Osteocyte (in vitro differentiated cells): Measurements from ENCODE around the gene TEX19. TPM values are rescaled to one million over a fixed set of nuclear protein-coding genes. Genes with fewer than 3 reads are reported as not detected.

ENCODE experiments used
- DNase-seq: peaks from one replicate; pipeline ENCODE4 v3.0.0; 2021; ENCODE audit warnings: mixed read lengths; ENCODE audit not compliant: unreplicated experiment; ENCODE audit errors: extremely low spot score
- H3K27ac Mint-ChIP-seq: one replicate; pipeline ENCODE4 v1.8.0; 2021; ENCODE audit warnings: mild to moderate bottlenecking, mixed read lengths; ENCODE audit not compliant: unreplicated experiment
- H3K27me3 Mint-ChIP-seq: one replicate; pipeline ENCODE4 v1.8.0; 2021; ENCODE audit warnings: mixed read lengths; ENCODE audit not compliant: unreplicated experiment
- H3K36me3 Mint-ChIP-seq: one replicate; pipeline ENCODE4 v1.8.0; 2021; ENCODE audit warnings: mixed read lengths; ENCODE audit not compliant: unreplicated experiment
- H3K4me1 Mint-ChIP-seq: one replicate; pipeline ENCODE4 v1.8.0; 2021; ENCODE audit warnings: mixed read lengths; ENCODE audit not compliant: unreplicated experiment
- H3K4me3 Mint-ChIP-seq: one replicate; pipeline ENCODE4 v1.8.0; 2021; ENCODE audit warnings: mild to moderate bottlenecking, moderate library complexity, mixed read lengths; ENCODE audit not compliant: unreplicated experiment
- H3K9me3 Mint-ChIP-seq: one replicate; pipeline ENCODE4 v1.8.0; 2021; ENCODE audit warnings: mixed read lengths; ENCODE audit not compliant: unreplicated experiment
- CTCF ChIP-seq: fragments of 200-600 bp; sonication (generic); IDR thresholded peaks from 2 replicates; pipeline ENCODE4 v1.5.0; 2021; ENCODE audit warnings: antibody characterized with exemption, mild to moderate bottlenecking, moderate library complexity
- total RNA-seq: library from RNA; stranded (reverse); gene quantifications from 2 replicates; pipeline ENCODE4 v1.2.1, GENCODE V29; 2021

TEX19 gene
- total RNA-seq, 1 donor from 2014 or later = not detected

DNA sequence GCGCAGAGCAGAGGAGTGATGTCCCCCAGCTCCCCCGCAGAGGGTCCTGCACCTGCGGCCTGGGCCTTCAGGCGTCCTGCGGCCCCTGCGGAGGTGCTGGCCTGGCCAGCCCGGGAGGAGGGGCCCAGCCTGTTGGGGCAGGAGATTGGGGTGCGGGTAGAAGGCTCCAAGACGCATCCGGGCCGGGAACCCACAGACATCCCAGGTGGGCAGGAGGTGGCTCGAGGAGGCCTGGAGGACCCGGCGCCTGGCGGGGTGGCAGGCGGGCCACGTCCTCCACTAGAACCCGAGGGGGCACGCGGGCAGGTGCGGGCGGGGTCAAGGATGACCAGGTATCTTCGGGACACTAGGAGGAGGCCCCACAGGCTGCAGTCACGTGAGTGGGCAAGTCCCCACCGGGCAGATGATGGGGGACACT, 24.8 kb upstream of the TEX19 start:
- H3K27me3 Mint-ChIP-seq = no peaks in the 10 kb centered on the region
- peak overlapping the region; percentile 88 for H3K27ac Mint-ChIP-seq
- no peaks in the 10 kb centered on the region for H3K9me3 Mint-ChIP-seq
- peaks cover 54% of the 10 kb centered on the region for H3K4me1 Mint-ChIP-seq
- H3K4me3 Mint-ChIP-seq = no peak overlapping the region
- H3K36me3 Mint-ChIP-seq = no peaks in the 10 kb centered on the region
- no peak for DNase-seq
- TF ChIP-seq CTCF = no peak

DNA sequence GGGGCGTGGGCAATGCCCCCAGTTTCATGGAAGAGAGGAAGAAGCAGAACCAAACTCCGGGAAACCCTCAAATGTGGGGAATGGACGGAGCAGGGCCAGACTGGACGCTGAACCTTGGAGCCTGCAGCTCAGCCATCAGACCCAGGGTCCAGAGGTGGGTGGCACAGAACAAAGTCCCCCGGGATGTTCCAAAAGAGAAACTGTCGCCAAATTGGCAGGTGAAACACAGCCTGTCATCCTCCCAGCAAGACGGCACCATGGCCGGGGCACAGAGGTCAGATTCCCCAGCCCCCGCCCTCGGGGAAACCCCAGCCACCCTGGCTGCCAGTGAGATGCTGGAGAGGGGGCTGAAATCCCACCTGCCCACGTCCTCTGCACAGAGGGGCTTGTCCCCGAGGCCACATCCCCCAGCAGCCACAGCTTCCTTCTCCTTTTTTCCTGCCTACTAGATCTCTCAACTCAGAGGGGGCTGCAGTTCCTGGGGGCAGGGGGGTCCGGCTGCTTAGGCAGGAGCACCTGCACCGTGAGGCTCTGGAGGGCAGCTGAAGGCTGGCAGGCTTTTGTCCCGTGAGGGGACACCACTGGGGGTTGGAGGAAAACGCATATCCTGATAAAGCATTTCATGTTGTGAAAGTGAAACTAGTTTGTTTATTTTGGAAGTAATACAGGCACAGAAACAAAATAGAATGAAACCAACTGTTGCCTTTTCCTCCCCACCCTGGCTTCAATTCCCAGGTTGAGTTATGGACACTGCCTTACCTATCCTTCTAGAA, 24.2 kb upstream of the TEX19 start:
- H3K36me3 Mint-ChIP-seq = no peaks in the 10 kb centered on the region
- peak overlapping the region; percentile 73 for H3K4me3 Mint-ChIP-seq
- H3K27me3 Mint-ChIP-seq = no peaks in the 10 kb centered on the region
- no peak for TF ChIP-seq CTCF
- no peak for DNase-seq
- peak overlapping the region; percentile 88 for H3K27ac Mint-ChIP-seq
- peaks cover 57% of the 10 kb centered on the region for H3K4me1 Mint-ChIP-seq
- no peaks in the 10 kb centered on the region for H3K9me3 Mint-ChIP-seq

DNA sequence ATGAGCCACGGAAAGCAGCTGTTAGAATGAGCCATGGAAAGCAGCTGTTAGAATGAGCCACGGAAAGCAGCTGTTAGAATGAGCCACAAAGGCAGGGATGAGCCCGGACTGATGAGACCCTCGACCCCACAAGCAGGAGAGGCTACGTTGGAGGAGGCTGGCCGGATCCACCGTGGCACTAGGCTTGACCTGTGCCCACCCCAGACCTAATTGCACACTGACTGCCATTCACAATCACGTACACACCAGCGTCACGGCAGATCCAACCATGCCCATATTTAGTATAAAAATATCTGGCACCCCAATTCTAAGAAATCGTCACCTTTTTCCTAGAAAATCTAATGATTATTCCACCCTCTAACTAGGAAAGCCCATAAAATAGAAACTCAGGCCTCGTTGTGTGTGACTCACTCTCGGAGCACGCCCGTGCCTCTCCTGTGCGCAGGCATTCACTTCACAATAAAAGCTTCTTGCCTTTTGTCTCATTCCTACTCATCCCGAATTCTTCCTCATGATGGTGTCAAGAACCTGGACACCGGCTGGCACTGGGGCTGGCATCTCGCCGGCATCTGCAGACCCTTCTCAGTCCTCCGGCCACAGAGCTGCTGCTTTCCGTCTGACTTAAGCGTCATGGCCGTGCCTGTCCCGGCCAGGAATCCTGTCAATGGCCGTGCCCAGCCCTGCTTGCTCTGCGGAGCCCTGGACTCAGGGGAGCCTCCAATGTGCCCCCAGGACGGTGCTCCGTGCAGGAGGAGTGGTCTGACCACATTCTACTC, 20.0 kb upstream of the TEX19 start:
- DNase-seq = no peak
- H3K27ac Mint-ChIP-seq = peak overlapping the region; percentile 40
- peaks cover 36% of the 10 kb centered on the region for H3K4me1 Mint-ChIP-seq
- no peak for TF ChIP-seq CTCF
- peaks cover 9% of the 10 kb centered on the region for H3K27me3 Mint-ChIP-seq
- peak overlapping the region; percentile 65 for H3K4me3 Mint-ChIP-seq
- H3K36me3 Mint-ChIP-seq = peaks cover 2% of the 10 kb centered on the region
- H3K9me3 Mint-ChIP-seq = no peaks in the 10 kb centered on the region

DNA sequence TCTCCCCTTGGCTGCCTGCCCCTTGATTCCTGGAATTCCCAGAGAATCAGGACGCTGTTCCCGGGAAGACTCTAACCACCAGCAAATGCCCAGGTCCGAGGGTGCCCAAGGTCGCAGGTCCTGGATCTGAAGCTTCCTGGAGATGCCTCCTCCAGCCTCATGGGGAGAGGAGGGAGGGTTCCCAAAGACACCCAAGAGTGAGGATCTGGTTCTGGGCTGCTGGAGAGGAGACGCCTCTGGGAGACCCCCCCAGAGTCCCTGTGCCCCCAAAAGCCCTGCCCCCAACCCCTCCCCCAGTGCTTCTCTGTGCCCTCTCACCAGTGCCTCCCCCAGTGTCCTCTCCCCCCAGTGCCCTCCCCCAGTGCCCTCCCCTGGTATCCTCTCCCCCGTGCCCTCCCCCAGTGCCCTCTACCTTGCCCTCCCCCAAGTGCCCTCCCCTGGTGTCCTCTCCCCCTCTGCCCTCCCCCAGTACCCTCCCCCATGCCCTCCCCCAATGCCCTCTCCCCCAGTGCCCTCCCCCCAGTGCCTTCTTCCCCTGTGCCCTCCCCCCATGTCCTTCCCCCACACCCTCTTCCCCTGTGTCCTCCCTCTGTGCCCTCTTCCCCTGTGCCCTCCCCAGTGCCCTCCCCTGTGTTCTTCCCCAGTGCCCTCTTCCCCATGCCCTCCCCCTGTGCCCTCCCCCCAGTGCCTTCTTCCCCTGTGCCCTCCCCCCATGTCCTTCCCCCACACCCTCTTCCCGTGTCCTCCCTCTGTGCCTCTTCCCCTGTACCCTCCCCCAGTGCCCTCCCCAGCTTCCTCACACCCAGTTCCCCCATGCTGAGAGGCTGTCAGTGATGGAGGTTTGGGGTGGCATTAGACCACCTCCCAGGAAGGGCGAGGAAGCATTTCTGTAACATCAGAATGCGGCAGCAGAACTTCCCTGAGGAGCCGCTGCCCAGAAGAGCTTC, 19.1 kb upstream of the TEX19 start:
- H3K27me3 Mint-ChIP-seq = peaks cover 9% of the 10 kb centered on the region
- H3K27ac Mint-ChIP-seq = no peak overlapping the region
- no peaks in the 10 kb centered on the region for H3K9me3 Mint-ChIP-seq
- no peak for TF ChIP-seq CTCF
- peaks cover 32% of the 10 kb centered on the region for H3K4me1 Mint-ChIP-seq
- DNase-seq = no peak
- no peak overlapping the region for H3K4me3 Mint-ChIP-seq
- H3K36me3 Mint-ChIP-seq = peaks cover 2% of the 10 kb centered on the region
